Fibroblast of skin of right quadriceps (primary cell): ENCODE measurements around the gene UBQLNL.

Experiments used
- DNase-seq: peaks from one replicate; pipeline ENCODE4 v3.0.0-alpha.2; 2013

Gene UBQLNL

GRCh38 chr11:5507177-5507932, 9.1 kb downstream of the UBQLNL start:
- no peak for DNase-seq

- no peak for DNase-seq
These were observed 11.0 kb downstream of the UBQLNL start for GRCh38 chr11:5505363-5506048.

- no peak for DNase-seq
These were observed 12.0 kb downstream of the UBQLNL start for GRCh38 chr11:5504403-5504921.

- no peak for DNase-seq
These were observed 16.1 kb downstream of the UBQLNL start for GRCh38 chr11:5500393-5500801.

GRCh38 chr11:5499671-5500070, 16.8 kb downstream of the UBQLNL start:
- DNase-seq, result no peak

- peak; percentile 60 for DNase-seq
These were observed 26.7 kb downstream of the UBQLNL start for GRCh38 chr11:5489576-5490357.

- DNase-seq, result no peak
These were observed 27.6 kb downstream of the UBQLNL start for GRCh38 chr11:5488798-5489399.

- DNase-seq, result no peak
These were observed 28.1 kb downstream of the UBQLNL start, which contains the start of gene OR52D1 for GRCh38 chr11:5488385-5488784. Gene OR52D1, plus strand, starts transcription at chr11:5488685. Its CDS starts 22 bp downstream, at chr11:5488707.

GRCh38 chr11:5486421-5486820, 30.1 kb downstream of the UBQLNL start:
- DNase-seq, result no peak

GRCh38 chr11:5486003-5486402, 30.5 kb downstream of the UBQLNL start:
- no peak for DNase-seq

GRCh38 chr11:5476186-5476819, 40.2 kb downstream of the UBQLNL start:
- peak; percentile 53 for DNase-seq

GRCh38 chr11:5473921-5474320, 42.6 kb downstream of the UBQLNL start:
- no peak for DNase-seq

GRCh38 chr11:5467527-5467926, 49.0 kb downstream of the UBQLNL start:
- DNase-seq, result no peak
